NOMO-1 treated with DMSO at 0.1 percent for 48 hours (cell line): ENCODE results near the gene RGPD6.
"Not testable (repeated sequence)": the region's sequence is repeated elsewhere in the genome, so short reads cannot be mapped to it uniquely, and the experiment has no call there.

Source experiments
- DNase-seq: peaks from one replicate; lab custom pipeline; 2025; ENCODE audit not compliant: unreplicated experiment; lab: John Stamatoyannopoulos, UW

RGPD6 gene

DNA sequence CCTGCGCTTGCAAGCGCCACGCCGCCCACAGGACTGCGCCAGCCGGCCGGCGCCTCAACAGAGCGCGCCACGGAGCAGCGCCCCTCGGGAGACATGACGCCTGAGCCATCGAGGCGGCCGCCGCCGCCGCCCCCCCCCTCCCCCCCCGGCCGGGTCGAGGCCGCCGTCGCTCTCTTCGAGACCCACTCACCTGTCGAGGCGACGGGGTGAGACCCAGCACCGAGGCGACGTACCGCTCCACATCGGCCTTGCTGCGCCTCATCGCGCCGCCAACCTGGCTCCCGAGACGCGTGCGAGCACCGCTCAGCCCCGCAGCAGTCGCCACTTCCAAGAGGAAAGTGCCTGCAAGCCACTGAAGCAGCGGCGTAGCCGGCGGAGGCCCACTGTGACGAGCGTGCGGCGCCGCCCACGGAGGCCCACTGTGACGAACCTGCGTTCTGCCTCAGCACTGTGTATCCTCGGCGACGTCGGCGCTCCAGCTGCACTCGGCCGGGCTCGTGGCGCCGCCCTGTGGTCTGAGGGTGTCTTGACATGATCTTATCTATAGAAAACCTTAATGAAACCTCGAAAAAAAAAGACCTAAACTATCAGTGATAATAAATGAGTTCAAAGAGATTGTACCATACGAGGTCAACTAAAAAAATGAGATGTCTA lies at the start of gene RGPD6:
RGPD6 (minus strand) TSS at position 460 of the 654 bp plus-strand sequence; CDS start at position 262, 198 bp downstream.
- DNase-seq = not testable (repeated sequence)

DNA sequence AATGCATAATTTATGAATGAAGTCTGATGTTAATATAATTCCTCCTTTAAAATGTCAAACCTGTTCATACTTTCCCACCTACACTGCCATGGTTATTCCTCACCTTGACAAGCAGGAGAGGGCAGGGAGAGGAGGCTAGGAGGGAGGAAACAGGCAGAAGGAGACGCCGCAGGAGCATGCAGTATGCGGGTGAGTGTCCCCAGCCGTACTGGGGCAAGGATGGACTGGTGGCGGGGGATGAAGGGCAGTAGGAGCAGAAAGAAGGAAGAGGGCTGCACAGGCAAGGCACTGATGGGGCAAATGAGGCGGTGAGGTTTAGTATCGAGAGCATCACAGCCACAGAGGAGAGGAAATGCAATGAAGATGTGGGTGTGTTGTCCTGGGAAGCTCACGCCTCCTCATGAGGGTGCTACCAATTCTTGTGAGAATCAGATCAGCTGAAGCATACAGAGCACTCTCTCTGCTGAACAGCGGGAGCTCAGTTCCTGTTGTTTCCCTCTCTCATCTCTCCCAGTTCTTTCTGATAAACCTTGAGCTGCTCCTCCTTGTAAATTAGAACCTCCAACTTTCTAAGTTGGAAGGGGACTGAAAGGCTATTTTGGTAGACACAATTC lies 42.4 kb upstream of the RGPD6 start:
- DNase-seq = not testable (repeated sequence)

DNA sequence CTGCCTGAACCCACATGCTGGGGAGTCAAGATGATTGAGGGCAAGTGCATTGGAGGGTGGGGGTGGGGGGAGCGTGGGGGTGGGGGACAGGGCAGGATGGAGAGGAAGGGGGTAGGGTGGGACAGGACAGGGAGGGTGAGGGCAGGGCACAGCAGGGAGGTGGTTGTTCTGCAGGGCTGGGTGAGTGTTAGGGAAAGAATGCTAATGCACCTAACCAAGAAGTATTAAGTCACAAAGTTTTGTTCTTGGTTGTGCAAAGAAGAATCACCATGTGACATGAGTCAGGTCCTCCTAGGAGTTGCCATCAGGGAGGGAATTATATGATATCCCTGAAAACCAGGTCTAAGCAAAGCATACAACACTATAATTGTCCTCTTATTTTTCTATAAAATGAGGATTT lies 36.9 kb upstream of the RGPD6 start:
- not testable (repeated sequence) for DNase-seq

DNA sequence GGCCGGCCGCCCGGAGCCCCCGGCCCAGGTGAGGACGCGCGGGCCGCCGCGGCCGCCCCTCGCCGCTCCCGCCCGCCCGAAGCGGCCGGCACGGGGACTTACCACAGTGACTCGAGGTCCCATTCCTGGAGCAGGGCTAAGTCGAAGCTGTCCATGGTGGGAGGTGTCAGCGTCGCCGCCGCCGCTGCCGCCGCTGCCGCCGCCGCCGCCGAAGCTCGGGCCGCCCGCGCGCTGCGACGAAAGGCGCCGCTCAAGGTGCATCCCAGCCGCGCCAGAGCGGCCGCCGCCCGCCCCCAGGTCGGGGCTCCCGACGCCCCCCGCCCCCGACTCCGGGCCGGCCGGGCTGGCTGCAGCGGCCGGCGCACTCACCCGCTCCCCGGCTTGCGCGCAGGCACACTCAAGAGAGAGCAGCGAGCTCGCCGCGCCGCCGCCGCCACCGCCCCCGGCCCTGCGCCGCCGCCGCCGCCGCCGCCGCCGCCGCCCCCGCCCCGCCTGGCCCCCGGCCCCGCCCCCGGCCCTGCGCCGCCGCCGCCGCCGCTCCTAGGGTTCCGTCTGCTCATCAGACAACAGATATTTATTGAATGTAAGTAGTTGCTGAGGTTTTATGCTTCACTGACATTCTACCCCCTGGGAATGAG lies 33.7 kb upstream of the RGPD6 start:
- DNase-seq = not testable (repeated sequence)

DNA sequence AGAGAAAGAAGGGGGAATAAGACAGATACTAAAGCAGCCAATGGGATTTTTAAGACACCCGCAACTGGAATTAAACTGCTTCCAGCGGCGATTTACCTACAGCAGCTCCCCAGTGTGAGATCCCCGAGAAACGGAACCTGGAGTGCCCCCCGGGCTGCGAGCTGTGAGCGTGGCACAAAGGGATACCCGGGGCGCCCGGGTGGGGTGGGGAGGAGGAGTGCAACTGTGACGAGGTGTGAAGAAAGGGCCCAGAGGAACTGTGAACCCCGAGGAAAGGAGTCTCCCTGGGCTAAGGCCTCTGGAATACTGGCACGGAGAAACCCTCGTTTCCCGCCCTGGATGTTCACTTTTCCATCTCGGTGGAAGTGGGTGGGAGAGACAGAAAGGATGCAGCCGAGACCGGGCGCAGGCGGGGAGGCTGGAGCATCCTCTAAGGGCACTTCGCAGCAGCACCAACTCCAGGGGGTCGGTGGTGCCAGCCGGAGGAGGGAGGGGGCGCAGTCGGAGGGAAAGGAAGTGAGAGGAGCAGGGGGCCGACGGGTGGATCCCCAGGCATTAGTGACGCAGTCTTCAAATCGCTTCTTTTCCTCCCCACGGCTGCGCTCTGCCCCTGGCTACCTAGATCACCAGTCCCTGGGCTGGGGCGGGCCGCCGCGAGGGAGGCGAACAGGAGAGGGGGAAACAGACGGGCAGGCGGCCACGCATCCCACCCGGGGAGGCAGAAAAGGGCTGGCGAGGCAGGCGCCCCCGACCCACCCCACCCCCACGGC lies 33.0 kb upstream of the RGPD6 start:
- not testable (repeated sequence) for DNase-seq

DNA sequence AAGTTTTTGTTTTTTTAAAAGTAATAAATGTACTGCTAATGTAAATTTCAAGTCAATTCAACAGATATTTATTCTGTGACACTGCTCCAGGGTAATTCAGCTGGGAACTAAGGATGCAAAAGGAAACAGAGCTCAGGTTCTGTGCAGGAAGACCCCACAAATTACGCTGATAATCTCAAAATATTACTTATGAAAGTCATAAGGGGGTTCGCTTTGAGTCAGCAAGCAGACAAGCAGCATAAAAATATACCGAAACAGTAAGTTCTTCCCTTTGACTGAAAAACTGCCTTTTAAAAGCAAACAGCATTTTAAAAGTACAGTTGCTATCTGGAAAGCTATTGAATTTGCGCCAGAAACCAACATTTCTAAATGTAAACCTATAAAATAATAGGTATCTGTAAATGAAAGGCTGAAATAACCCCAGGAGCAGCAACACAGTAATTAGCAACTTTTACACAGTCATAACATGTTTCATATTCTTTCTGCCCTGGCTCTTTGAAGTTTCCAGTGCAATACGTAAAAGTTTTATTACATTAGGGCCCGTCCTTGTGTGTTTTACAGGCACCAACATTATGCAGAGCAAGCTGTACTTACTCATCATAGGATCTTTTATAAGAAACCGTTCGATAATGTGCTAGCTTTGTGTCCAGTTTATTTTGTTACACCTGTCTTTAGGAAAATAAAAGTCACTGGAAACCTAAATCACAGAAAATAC lies 31.9 kb upstream of the RGPD6 start:
- DNase-seq = not testable (repeated sequence)

DNA sequence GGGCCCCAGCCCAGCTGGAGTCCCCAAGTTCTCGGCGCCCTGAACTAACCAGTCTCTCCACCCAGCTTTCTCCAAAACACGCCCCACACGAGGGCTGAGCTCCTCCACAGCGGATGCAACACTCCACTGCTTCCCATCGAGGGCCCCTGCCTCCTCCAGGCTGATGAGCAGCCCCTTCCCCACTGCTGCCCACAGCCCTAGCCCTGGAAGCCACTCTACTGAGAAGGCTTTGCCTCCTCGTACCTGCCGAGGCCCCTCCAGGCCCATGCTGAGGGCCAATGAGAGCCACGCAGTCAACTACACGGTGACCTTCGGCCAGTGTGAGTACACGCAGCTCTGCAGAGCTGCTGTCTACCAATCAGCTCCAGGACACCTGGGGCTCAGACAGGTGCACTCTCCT lies 28.0 kb upstream of the RGPD6 start:
- DNase-seq = not testable (repeated sequence)

DNA sequence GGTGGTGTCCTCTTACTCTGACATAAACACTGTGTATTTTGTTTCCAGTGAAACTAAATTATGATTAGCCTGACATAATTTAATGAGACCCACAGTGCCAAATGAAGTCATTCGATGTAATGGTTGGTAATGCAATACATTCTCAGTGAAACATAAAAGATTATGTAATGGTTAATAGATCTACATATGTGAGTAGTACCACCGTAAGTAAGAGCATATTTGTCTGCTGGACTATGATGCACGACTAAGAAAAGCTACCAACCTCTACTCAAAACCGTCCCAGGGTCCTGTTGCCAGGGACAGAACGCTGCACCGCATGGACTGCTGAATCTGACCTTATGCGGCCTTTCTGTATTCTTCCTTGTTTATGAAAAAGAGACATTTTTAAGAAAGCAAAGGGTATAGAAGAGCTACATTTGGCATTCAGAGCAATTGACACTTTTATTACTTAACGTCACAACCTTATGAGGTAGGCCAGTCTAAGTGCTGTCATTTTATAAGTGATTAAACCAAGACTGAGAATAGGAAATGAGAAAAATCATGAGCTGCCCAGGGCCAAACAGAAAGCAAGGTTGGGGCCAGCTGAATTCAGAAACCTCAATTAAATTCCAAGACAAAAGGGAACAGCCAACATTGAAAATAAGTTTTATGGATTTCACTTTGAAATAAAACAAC lies 27.0 kb upstream of the RGPD6 start:
- DNase-seq = not testable (repeated sequence)

DNA sequence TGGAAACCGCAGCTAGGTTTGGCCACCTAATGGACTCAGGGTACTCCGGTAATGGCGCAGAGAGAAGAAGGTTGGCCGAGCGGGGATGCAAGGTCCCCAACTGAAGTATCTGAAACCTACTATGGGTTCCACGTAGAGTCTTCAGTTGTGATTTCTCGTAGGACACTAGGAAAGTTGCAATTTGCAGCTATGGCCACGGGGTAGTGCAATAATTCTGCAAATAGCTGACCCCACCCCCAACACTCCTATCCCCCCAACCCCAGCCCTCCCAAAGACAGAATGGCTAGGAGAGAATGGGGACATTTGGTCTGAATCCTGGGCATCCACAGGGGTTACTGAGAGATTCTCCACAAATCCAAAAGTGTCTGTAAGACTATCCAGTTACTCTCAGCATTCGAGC lies 25.1 kb upstream of the RGPD6 start:
- not testable (repeated sequence) for DNase-seq

DNA sequence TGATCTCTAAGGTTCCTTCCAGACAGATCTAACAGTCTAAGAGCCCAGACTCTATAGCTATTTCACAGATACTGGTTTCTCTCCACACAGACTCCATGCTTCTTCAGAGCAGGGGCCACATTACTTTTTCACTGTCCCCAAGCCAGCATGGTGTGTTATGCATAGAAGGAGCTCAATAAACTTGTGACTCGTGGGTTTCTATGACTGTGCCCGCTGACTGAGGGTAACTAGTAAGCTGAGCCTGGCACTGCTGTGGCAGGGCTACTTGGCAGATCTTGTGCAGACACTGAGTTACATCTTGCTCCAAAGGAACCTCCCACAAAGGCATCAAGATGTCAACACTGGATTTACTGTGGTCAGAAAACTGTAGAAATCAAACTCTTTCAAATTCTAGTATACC lies 15.0 kb upstream of the RGPD6 start:
- DNase-seq = not testable (repeated sequence)

DNA sequence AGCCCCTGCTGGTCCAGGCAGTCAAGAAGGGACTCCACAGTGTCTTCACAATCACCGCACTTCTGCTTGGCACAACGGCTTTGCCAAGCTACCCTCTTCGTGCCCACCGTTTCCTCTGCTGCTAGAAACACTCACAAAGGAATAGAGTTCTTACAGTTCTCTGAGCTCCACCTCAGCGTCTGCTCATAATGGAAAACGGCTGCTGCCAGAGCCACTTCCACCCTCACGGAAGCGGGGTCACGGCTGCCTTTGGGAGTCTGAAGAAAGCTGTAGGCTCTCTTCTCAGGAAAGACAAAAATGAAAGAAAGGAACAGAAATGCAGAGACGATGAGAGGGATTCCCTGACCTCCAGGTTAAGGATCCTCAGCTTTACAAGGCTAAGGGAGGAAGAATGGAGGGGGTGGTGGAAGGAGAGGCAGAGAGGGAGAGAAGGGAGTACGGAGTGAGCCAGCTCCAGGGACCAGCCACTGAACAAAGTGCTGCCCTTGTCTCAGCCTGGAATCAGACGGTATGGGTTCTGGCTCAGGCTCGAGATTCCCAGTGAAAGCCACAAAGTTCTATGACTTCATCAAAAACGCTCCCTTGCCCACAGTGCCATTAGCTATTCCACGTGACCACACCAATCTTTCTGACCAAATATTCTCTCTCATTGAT lies 12.8 kb upstream of the RGPD6 start:
- DNase-seq = not testable (repeated sequence)

DNA sequence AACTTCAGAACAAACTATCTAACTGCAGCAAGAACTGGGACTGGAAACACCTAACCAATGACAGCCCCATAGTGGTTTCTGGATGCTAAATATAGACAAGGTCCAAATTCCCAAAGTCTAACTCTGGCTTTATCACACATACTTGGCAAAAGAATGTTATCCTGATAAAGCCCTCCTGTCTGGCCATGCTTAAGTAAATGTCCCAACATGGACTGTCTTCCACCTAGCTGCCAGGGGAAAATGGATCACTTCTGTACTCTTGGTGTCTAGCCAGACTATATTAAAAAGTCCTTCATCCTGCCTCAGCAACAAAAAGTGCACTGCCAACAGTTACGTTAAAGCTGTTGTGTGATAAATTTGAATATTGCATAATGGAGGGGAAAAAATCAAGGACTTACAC lies 11.5 kb upstream of the RGPD6 start:
- not testable (repeated sequence) for DNase-seq

DNA sequence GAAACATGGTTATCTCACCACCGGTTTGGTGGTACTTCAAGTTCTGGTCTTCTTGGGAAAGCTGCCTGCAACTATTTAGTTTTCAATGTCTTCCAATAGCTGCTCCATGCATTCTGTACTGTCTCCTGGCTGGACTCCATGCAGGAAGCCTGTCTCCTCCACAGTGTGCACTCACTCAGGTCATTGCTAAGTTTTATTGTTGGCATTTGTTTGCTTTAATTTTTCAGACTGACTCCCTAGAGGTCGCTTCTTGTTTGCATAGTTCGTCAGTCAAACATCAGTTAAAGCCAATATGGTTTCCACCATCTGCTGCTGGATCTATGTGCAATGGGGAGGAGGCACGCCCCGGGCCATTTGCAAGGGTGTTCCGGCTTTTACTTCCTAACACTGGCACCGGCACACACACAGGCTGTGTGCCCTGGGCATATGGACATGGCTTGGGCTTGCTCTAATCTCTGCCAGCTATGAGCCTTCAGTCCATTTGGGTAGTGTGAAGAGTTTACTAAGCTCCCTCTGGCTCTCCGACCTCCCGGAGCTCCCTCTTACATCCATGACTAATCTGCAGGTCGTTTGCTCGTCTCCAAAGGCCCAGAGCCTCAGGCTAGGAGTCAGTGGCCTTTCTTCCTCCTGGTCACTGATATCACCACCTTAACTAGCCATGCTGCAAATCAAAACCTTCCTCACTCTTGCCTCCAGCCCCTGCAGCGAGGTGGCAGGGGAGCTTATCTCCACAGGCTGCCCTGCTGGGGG lies 2.4 kb upstream of the RGPD6 start:
- not testable (repeated sequence) for DNase-seq

DNA sequence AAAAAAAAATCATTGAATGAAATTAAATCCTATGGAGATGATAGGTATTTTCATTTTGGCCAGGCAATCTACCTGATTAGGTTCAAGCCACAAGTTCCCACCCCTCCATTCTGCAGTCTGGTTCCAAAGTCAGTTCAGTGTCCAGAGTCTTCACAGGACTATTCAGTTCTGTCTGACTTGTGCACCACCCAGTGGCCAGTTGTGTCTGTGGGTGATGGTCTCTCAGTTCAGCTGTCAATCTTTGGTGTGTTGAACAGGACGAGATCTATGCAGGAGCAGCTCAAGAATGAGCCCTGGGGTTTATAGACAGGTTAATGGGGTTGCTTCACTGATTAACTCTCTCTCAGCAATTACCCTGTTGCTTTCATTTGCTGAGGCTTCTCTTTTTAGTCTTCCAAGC lies 1.4 kb upstream of the RGPD6 start:
- DNase-seq = not testable (repeated sequence)

DNA sequence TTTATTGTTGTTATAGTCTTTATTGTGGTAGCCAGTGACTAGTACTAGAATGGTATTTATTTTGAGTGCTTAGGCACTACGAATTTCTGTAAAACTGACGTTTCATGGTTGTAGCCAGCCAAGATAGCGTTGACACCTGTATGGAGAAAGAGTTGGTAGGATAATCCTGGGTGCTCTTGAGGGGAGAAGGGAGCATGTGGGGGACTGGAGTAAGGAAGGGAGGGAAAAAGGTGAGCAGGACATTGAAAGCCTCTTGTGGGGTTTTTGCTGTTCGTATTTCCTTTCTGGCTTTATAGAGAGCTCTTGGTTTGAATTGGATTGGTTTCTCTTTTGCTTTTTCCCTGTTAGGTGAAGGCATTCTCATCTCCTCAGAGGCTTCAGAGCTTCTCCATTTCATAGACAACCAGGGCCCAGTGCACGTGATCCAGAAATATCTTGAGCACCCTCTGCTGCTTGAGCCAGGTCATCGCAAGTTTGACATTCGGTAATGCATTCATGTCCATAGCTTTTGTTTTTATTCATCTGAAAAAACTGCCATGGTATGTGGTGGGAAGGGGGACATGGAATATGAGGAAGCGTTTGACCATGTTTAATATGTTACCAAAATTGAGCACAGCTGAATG lies 77.2 kb downstream of the RGPD6 start:
- not testable (repeated sequence) for DNase-seq

DNA sequence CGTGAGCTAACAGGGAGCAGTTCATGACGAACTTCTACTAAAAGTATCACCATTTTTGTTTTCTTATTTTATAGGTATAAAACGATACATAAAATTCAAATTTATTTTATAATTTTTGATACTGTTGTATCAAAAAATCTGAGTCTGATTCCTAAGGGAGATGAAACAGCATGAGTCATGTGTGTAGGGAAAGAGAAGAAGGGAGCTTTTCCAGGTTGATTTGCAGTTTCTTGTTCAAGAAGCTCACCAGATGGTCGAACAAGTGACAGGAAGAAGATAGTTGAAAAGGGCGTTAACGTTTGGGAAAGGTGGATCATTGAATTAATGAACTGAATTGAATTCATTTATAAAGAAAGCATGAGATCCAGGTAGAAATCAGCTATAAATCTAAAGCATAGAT lies 81.0 kb downstream of the RGPD6 start:
- not testable (repeated sequence) for DNase-seq

DNA sequence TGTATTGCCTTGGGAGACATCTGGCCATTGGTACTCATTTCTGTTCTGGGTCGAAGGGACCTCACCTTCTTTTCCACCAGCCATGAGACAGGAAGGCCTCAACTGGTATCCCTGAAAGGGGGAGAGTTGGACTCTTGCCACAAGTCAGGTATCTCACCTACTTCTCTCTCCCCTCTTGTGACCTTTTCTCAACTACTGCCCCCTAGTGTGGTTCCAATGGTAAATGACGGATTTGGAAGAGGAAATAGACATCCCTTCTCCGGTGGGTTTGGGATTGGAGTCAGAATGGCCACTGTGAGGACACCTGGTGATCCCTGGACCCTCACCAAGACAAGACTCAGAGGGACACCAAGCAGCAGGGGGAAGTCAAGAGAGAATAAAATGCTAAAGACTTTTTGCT lies 82.5 kb downstream of the RGPD6 start:
- DNase-seq = not testable (repeated sequence)

DNA sequence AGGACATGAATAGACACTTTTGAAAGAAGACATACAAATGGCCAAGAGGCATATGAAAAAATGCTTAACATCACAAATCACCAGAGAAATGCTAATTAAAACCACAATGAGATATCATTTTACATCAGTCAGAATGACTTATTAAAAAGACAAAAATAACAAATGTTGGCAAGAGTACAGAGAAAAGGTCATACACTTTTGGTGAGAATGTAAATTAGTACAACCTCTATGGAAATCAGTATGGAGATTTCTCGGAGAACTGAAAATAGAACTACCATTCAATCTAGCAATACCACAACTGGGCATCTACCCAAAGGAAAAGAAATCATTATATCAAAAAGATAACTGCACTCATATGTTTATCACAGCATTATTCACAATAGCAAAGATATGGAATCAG lies 88.0 kb downstream of the RGPD6 start:
- not testable (repeated sequence) for DNase-seq

DNA sequence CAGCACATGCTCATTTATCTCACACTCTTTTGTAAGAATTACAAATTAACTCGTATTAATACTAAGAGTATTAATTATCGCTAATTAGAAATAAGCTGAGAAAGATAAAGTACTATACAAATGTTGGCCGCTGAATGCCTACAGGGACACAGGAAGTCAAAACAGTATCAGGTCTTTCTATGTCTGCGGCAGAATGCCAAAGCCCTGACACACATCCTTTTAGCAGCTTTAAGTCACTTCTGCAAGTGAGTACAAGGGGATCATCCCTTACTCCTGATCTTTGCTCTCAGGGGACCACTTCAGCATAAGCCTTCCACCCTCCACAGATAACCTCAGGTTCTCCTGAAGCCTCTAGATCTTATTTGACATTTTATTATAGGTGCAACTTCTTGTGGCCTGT lies 94.3 kb downstream of the RGPD6 start:
- not testable (repeated sequence) for DNase-seq
